ENCODE measurements around the gene MVB12B.
"Not testable (repeated sequence)": the region's sequence is repeated elsewhere in the genome, so short reads cannot be mapped to it uniquely, and the experiment has no call there.

Gene MVB12B
- total RNA-seq, result 4.7 to 24.5 (median 12.8) reads per million in 17 experiments

- DNase-seq, result peak; percentile 49 to 85 (median 65)
Measured at GRCh38 chr9:126326228-126327005, at the start of gene MVB12B. Gene MVB12B (plus strand): TSS chr9:126326829. CDS start chr9:126326930, 101 bp downstream.

- no peak for DNase-seq
Measured at GRCh38 chr9:126283799-126284465, 42.7 kb upstream of the MVB12B start.

- not testable (repeated sequence) for DNase-seq
Measured at GRCh38 chr9:126285652-126286051, 41.0 kb upstream of the MVB12B start.

- no peak for DNase-seq
Measured at GRCh38 chr9:126287166-126287866, 39.3 kb upstream of the MVB12B start.

GRCh38 chr9:126290871-126291270 is 35.8 kb upstream of the MVB12B start:
- no peak for DNase-seq

GRCh38 chr9:126291925-126292324 is 34.7 kb upstream of the MVB12B start:
- no peak for DNase-seq

- DNase-seq, result no peak
Measured at GRCh38 chr9:126292736-126293521, 33.7 kb upstream of the MVB12B start.

- peak in 2 of 4 experiments; percentile 11 to 30 for DNase-seq
Measured at GRCh38 chr9:126293522-126293889, 33.1 kb upstream of the MVB12B start.

- no peak for DNase-seq
Measured at GRCh38 chr9:126294331-126295081, 32.1 kb upstream of the MVB12B start.

GRCh38 chr9:126295082-126295477 is 31.5 kb upstream of the MVB12B start:
- no peak for DNase-seq

GRCh38 chr9:126295516-126295915 is 31.1 kb upstream of the MVB12B start:
- no peak for DNase-seq

- DNase-seq, result no peak
Measured at GRCh38 chr9:126295936-126296600, 30.6 kb upstream of the MVB12B start.

- DNase-seq, result no peak
Measured at GRCh38 chr9:126296687-126297086, 29.9 kb upstream of the MVB12B start.

GRCh38 chr9:126297661-126298060 is 29.0 kb upstream of the MVB12B start:
- no peak for DNase-seq

- no peak for DNase-seq
Measured at GRCh38 chr9:126298063-126298801, 28.4 kb upstream of the MVB12B start.

GRCh38 chr9:126299706-126300276 is 26.8 kb upstream of the MVB12B start:
- DNase-seq, result peak in 1 of 4 experiments; percentile 10

- no peak for DNase-seq
Measured at GRCh38 chr9:126301196-126301595, 25.4 kb upstream of the MVB12B start.

GRCh38 chr9:126301985-126302603 is 24.5 kb upstream of the MVB12B start:
- peak; percentile 65 to 81 (median 72) for DNase-seq

GRCh38 chr9:126302730-126303129 is 23.9 kb upstream of the MVB12B start:
- no peak for DNase-seq

GRCh38 chr9:126303488-126303887 is 23.1 kb upstream of the MVB12B start:
- DNase-seq, result no peak
